Right lung (tissue), 10 donors: ENCODE results near the gene PAPOLB. TPM values are rescaled to one million over a fixed set of nuclear protein-coding genes. Genes with fewer than 3 reads are reported as not detected.
"Not testable (repeated sequence)": the region's sequence is repeated elsewhere in the genome, so short reads cannot be mapped to it uniquely, and the experiment has no call there.

Source experiments
- DNase-seq, 2 donors: peaks; one replicate each; pipeline ENCODE4 v3.0.0-alpha.2; 2013
- long read RNA-seq, 8 donors: transcript quantifications; one replicate each; lab custom pipeline, GENCODE V29; 2026
- polyA plus RNA-seq, 5 donors: library from polyadenylated mRNA; unstranded; fragments of 120-200 nt; gene quantifications; one replicate each; pipeline versions ENCODE4 v1.2.1 to v1.2.3, GENCODE V29; 2013; ENCODE audit warnings: inconsistent platforms in 1 of 5, low replicate concordance in 1 of 5; ENCODE audit not compliant: insufficient read length in 5 of 5, insufficient read depth in 1 of 5

Gene PAPOLB
- under 1 TPM; 0.04 to 0.18 (median 0.09) TPM for polyA plus RNA-seq
- long read RNA-seq, donor 1, result 0 reads
- long read RNA-seq, donor 2, result 0 reads
- long read RNA-seq, donor 3, full-length matches to known transcripts, result 1 of 1 reads
- long read RNA-seq, donor 3, partial matches to known transcripts, result 0 of 1 reads
- long read RNA-seq, donor 3, other reads (novel, unspliced or antisense), result 0 of 1 reads
- long read RNA-seq, donor 4, result 0 reads
- long read RNA-seq, donor 5, result 0 reads
- long read RNA-seq, donor 6, result 0 reads
- long read RNA-seq, donor 7, result 0 reads
- long read RNA-seq, donor 8, result 0 reads

GRCh38 chr7:4861673-4862072, at the start of gene PAPOLB:
Gene PAPOLB, minus strand, starts transcription at chr7:4862030. Its CDS starts 220 bp downstream, at chr7:4861810.
- DNase-seq, result no peak

GRCh38 chr7:4911111-4911828, 49.4 kb upstream of the PAPOLB start:
- DNase-seq, result no peak

GRCh38 chr7:4906682-4907081, 44.9 kb upstream of the PAPOLB start:
- DNase-seq, result no peak

- DNase-seq, result no peak
Measured at GRCh38 chr7:4905171-4905570, 43.3 kb upstream of the PAPOLB start.

- no peak for DNase-seq
Measured at GRCh38 chr7:4904346-4904745, 42.5 kb upstream of the PAPOLB start.

GRCh38 chr7:4895766-4896165, 33.9 kb upstream of the PAPOLB start:
- no peak for DNase-seq

- no peak for DNase-seq
Measured at GRCh38 chr7:4894482-4894881, 32.7 kb upstream of the PAPOLB start.

- no peak for DNase-seq
Measured at GRCh38 chr7:4893929-4894475, 32.2 kb upstream of the PAPOLB start.

- not testable (repeated sequence) for DNase-seq
Measured at GRCh38 chr7:4893188-4893587, 31.4 kb upstream of the PAPOLB start.

- DNase-seq, result not testable (repeated sequence)
Measured at GRCh38 chr7:4891522-4891921, 29.7 kb upstream of the PAPOLB start.

- DNase-seq, result no peak
Measured at GRCh38 chr7:4889682-4890081, 27.9 kb upstream of the PAPOLB start.

GRCh38 chr7:4888161-4888560, 26.3 kb upstream of the PAPOLB start:
- DNase-seq, result no peak

GRCh38 chr7:4886671-4887070, 24.8 kb upstream of the PAPOLB start:
- DNase-seq, result no peak

GRCh38 chr7:4885317-4885807, 23.5 kb upstream of the PAPOLB start:
- DNase-seq, result no peak

- no peak for DNase-seq
Measured at GRCh38 chr7:4884164-4884563, 22.3 kb upstream of the PAPOLB start.

- DNase-seq, result peak; percentile 84 to 88
Measured at GRCh38 chr7:4883372-4884144, 21.7 kb upstream of the PAPOLB start, which contains the start of gene RADIL. Gene RADIL, minus strand, starts transcription at chr7:4883716. Its CDS starts 5,577 bp downstream, at chr7:4878139.

- DNase-seq, result no peak
Measured at GRCh38 chr7:4883033-4883371, 21.2 kb upstream of the PAPOLB start.

GRCh38 chr7:4882169-4883032, 20.6 kb upstream of the PAPOLB start:
- peak; percentile 68 to 76 for DNase-seq

- no peak for DNase-seq
Measured at GRCh38 chr7:4880218-4880617, 18.4 kb upstream of the PAPOLB start.

GRCh38 chr7:4879396-4880081, 17.7 kb upstream of the PAPOLB start:
- no peak for DNase-seq
